Urinary bladder (tissue), 4 donors: ENCODE measurements around the gene TAAR5. TPM values are rescaled to one million over a fixed set of nuclear protein-coding genes. Genes with fewer than 3 reads are reported as not detected.

Experiments
- DNase-seq: peaks from one replicate; pipeline ENCODE4 v3.0.0-alpha.2; 2015; ENCODE audit errors: extremely low spot score
- H3K27ac ChIP-seq: one replicate; pipeline ENCODE4 v1.5.1; 2013; ENCODE audit warnings: low read depth, mild to moderate bottlenecking, moderate library complexity
- H3K36me3 ChIP-seq: one replicate; pipeline ENCODE4 v1.6.1; 2013; ENCODE audit warnings: mild to moderate bottlenecking, moderate library complexity; ENCODE audit not compliant: insufficient read depth
- H3K4me1 ChIP-seq: one replicate; pipeline ENCODE4 v1.6.1; 2013; ENCODE audit warnings: mild to moderate bottlenecking, moderate library complexity; ENCODE audit not compliant: insufficient read depth
- H3K4me3 ChIP-seq: one replicate; pipeline ENCODE4 v1.5.1; 2013; ENCODE audit warnings: low read depth, low read length
- WGBS: extraction: QIAGEN DNeasy Blood & Tissue Kit; methylation state at CpG from one replicate; pipeline ENCODE4 v1.1.7; 2013; 5-methylcytosine and 5-hydroxymethylcytosine counted together
- polyA plus RNA-seq: library from polyadenylated mRNA; stranded (reverse); fragments of 200-250 nt; gene quantifications from one replicate; pipeline ENCODE4 v1.2.3, GENCODE V29; 2013
- small RNA-seq: library from RNA; depleted of rRNA; stranded (forward); fragments of <200 nt; gene quantifications from one replicate; pipeline ENCODE3, GENCODE V24; 2014
- total RNA-seq: library from RNA; depleted of rRNA; stranded (reverse); fragments of >200 nt; gene quantifications from one replicate; pipeline ENCODE4 v1.2.3, GENCODE V29; 2014
- donor health status: healthy with polysubstance abuse.
- donor health status: healthy.

TAAR5 gene
- total and polyA plus RNA-seq, 2 donors = not detected

DNA sequence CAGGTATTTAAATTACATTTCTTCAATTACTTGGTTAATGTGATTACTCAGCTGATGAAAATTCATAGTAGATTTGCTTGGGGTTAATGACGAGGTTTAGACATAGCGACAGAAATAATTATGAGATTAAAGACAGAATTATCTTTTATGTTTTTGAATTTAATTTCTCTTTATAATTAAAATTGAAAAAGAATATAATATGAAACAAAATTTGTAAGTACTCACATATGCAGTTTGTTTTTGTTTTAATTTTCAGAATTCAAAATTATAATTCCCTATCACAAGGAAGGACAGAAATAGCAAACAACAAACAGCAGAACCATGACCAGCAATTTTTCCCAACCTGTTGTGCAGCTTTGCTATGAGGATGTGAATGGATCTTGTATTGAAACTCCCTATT lies 37.2 kb downstream of the TAAR5 start, which contains the start of gene TAAR8:
TSS of gene TAAR8 (plus strand) at position 301 of the 400 bp plus-strand sequence. CDS start at position 322, 21 bp downstream.
- no peak for DNase-seq
- 95% methylated on average over 2 of the region's 2 CpGs for WGBS
- H3K4me1 ChIP-seq = no peaks in the 10 kb centered on the region
- no peak within 1 kb of the TSS for H3K27ac ChIP-seq
- no peaks in the 10 kb centered on the region for H3K36me3 ChIP-seq
- no peak within 1 kb of the TSS for H3K4me3 ChIP-seq

DNA sequence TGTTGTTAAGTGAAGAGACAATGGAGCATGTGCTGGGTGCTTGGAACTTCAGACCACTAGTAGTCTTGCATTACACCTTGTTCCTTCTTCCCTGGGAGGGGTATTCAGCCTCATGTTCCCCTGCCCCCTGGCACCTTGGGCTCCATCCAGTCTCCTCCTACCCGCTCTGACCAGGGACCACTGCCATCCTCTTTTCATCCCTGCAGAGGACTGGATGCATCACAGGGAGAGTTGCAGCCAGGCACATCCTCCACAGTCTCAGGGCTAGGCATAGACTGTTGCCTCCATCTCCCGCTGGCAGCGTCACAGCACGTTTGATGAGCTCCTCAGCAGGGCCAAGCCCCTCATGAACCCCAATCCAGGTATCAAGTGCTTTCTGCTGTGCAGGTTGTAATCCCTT lies 38.3 kb downstream of the TAAR5 start:
- WGBS = 89% methylated on average over 4 of the region's 4 CpGs
- Histone ChIP-seq H3K4me1 (no peaks in the 10 kb centered on the region), H3K36me3 (no peaks in the 10 kb centered on the region), H3K27ac (no peak overlapping the region), H3K4me3 (no peak overlapping the region)
- DNase-seq = no peak

DNA sequence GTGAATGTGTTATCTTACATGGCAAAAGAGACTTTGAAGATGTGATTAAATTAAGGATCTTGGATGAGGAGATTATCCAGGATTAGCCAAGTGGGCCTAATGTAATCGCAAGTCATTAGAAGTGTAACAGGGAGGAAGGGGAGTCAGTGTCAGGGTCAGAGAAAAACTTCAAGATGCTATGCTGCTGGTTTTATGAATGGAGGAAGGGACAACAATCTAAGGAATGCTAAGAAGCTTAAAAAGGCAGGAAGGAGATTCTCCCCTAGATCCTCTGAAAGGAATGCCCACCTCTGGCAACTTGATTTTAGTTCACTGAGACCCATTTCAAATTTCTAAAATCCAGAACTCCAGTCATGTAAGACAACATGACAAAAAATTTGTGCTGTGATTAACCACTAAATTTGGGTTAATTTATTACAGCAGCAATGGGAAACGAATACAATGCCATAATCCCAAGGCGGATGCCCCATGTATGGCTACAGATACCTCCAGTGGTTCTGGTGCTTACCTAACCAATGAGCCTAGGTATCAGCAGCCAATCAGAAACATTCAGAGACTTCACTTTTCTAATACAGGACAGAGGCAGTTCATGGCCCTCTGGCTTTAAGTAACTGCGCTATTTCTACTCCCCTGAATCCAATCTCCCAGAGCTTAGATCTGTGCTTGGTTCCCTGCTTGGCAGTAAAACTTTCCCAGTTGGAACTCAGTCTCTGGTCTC lies 40.6 kb downstream of the TAAR5 start:
- 82% methylated on average over 4 of the region's 4 CpGs for WGBS
- no peaks in the 10 kb centered on the region for H3K36me3 ChIP-seq

DNA sequence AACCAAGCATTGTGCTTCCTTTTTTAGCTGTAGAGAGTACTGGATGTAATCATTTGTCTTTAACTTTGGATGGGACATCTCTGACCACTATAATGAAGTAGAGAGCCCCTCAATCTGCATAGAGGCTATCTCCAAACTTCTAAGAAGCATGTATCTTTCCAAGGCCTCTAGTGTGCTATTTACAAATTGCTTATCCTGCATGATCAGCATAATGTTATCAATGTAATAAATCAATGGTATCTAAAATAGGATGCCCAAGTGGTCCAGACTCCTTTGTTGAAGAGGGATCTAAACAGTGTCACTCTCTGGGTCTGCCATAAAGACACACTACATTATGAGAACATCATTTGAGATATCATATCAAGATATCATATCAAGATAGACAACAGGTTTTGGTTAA lies 44.7 kb downstream of the TAAR5 start:
- no peak overlapping the region for H3K27ac ChIP-seq
- H3K4me3 ChIP-seq = no peak overlapping the region
- DNase-seq = no peak
- H3K36me3 ChIP-seq = no peaks in the 10 kb centered on the region
- H3K4me1 ChIP-seq = no peaks in the 10 kb centered on the region

More for the DNA sequence above, 40.6 kb downstream of the TAAR5 start:
- DNase-seq = no peak
- Histone ChIP-seq H3K4me3 (no peak overlapping the region), H3K4me1 (no peaks in the 10 kb centered on the region), H3K27ac (no peak overlapping the region)

Small RNA genes lying within 50 kb of the gene (small RNA-seq; reads per million reads assigned to genes)
- not detected for gene TAAR7P

Other genes with a start within 250 kb of the TAAR5 start
- gene MOXD1, start 188.3 kb downstream of the TAAR5 start, total RNA-seq = 123 TPM
- gene MOXD1, start 188.3 kb downstream of the TAAR5 start, polyA plus RNA-seq = 22.4 TPM
- gene STX7, start 76.6 kb downstream of the TAAR5 start, total RNA-seq = 41.1 TPM
- 39.7 TPM for gene STX7, start 76.6 kb downstream of the TAAR5 start, polyA plus RNA-seq
- not detected for gene TAAR9, start 51.5 kb downstream of the TAAR5 start, total RNA-seq
- gene TAAR9, start 51.5 kb downstream of the TAAR5 start, polyA plus RNA-seq = not detected
- not detected for gene TAAR8, start 37.1 kb downstream of the TAAR5 start, total RNA-seq
- gene TAAR8, start 37.1 kb downstream of the TAAR5 start, polyA plus RNA-seq = not detected
- gene TAAR6, start 19.4 kb downstream of the TAAR5 start, total RNA-seq = not detected
- gene TAAR6, start 19.4 kb downstream of the TAAR5 start, polyA plus RNA-seq = not detected
- not detected for gene TAAR2, start 34.5 kb upstream of the TAAR5 start, total RNA-seq
- gene TAAR2, start 34.5 kb upstream of the TAAR5 start, polyA plus RNA-seq = not detected
- gene TAAR1, start 69.4 kb upstream of the TAAR5 start, total RNA-seq = not detected
- not detected for gene TAAR1, start 69.4 kb upstream of the TAAR5 start, polyA plus RNA-seq
- gene VNN1, start 124.3 kb upstream of the TAAR5 start, total RNA-seq = 0.63 TPM
- gene VNN1, start 124.3 kb upstream of the TAAR5 start, polyA plus RNA-seq = 0.68 TPM
- 5.4 TPM for gene VNN2, start 168.2 kb upstream of the TAAR5 start, total RNA-seq
- 0.86 TPM for gene VNN2, start 168.2 kb upstream of the TAAR5 start, polyA plus RNA-seq
- gene SLC18B1, start 208.9 kb upstream of the TAAR5 start, total RNA-seq = 17.7 TPM
- gene SLC18B1, start 208.9 kb upstream of the TAAR5 start, polyA plus RNA-seq = 5.2 TPM
- gene RPS12, start 224.8 kb upstream of the TAAR5 start, total RNA-seq = 951 TPM
- 3,073 TPM for gene RPS12, start 224.8 kb upstream of the TAAR5 start, polyA plus RNA-seq